ENCODE measurements around the gene FBXW12. TPM values are rescaled to one million over a fixed set of nuclear protein-coding genes. Genes with fewer than 3 reads are reported as not detected.
"Not testable (repeated sequence)": the region's sequence is repeated elsewhere in the genome, so short reads cannot be mapped to it uniquely, and the experiment has no call there.

Gene FBXW12, protein sequence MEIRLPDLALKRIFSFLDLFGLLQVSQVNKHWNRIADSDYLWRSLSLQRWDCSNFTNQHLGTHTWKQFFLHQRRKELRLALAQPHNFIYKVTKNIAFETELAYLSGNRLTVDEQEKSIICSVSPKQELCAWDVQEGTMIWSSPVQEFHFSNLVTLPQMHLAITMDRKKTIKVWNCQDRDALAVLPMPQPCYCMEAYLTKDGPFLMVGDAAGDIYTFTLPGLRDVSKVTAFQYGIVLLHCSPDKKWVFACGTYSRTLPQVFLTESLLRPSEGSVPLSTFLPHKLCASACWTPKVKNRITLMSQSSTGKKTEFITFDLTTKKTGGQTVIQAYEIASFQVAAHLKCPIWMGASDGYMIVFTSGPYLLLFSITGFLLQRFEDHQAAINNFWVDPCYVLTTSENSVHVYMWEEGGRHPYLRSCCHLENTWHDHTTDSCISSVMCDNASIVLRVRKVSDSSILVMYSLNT
- total RNA-seq (not detected), polyA plus RNA-seq (not detected)

DNA sequence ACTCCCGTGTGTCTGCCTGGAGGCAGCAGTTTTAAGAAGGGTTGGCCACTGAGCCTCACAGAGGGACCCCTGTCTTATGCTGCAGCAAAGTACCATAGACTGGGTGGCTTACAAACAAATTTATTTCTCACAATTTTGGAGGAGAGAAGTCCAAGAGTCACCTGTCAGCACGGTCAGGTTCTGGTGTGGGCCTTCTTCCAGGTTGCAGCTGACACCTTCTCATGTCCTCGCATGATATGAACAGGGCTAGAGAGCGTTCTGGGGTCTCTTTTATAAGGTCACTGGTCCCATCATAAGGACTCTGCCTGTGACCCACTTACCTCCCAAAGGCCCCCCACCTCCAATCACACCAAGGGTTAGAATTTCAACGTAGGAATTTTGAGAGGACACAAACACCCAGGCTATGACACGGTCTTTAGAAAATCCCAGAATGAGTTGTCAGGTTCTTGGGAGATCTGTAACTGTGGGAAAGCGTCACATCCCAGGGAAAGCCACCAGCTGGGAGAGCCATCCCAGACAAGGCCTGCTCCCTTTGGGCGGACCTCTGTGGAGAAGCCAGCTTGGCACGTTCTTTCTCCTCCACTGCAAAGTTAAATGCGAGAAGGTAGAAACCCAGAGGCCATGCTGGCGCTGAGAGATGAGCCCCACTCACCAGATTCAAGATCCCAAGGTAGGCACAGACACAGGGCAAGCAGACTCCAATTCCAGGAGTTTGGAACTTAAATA lies at the start of gene FBXW12:
FBXW12 (plus strand) TSS at position 569 of the 726 bp plus-strand sequence. CDS start 549 bp downstream, outside the sequence.
- DNase-seq (ENCODE audit: low spot score) = no peak
- Histone ChIP-seq H3K36me3 (ENCODE audit: control insufficient read depth in 4 of 4, insufficient read depth in 3 of 4, low read depth in 1 of 4, low read length in 3 of 4) (no peaks in the 10 kb centered on the region), H3K4me1 (ENCODE audit: control insufficient read depth in 4 of 4, insufficient read depth in 4 of 4, low read length in 3 of 4) (no peaks in the 10 kb centered on the region), H3K4me3 (ENCODE audit: low read depth in 1 of 3, low read length in 3 of 3) (no peak within 1 kb of the TSS), H3K27me3 (ENCODE audit: control insufficient read depth in 4 of 4, insufficient read depth in 4 of 4, low read length in 3 of 4) (no peaks in the 10 kb centered on the region), H3K9ac (ENCODE audit: low read depth in 1 of 2, low read length in 2 of 2) (no peak within 1 kb of the TSS), H3K27ac (ENCODE audit: low read depth in 1 of 2, low read length in 2 of 2) (no peak within 1 kb of the TSS), H3K9me3 (ENCODE audit: control insufficient read depth in 4 of 4, low read length in 3 of 4) (no peaks in the 10 kb centered on the region)
- TF ChIP-seq TAF1 (conservative IDR thresholded peaks at IDR 0.05) = no peak
- TF ChIP-seq SP1 (IDR thresholded peaks at IDR 0.05) = no peak
- no peak for TF ChIP-seq EGR1 (IDR thresholded peaks at IDR 0.05; ENCODE audit: low read depth in 2 of 2)
- TF ChIP-seq, protein P1, sequence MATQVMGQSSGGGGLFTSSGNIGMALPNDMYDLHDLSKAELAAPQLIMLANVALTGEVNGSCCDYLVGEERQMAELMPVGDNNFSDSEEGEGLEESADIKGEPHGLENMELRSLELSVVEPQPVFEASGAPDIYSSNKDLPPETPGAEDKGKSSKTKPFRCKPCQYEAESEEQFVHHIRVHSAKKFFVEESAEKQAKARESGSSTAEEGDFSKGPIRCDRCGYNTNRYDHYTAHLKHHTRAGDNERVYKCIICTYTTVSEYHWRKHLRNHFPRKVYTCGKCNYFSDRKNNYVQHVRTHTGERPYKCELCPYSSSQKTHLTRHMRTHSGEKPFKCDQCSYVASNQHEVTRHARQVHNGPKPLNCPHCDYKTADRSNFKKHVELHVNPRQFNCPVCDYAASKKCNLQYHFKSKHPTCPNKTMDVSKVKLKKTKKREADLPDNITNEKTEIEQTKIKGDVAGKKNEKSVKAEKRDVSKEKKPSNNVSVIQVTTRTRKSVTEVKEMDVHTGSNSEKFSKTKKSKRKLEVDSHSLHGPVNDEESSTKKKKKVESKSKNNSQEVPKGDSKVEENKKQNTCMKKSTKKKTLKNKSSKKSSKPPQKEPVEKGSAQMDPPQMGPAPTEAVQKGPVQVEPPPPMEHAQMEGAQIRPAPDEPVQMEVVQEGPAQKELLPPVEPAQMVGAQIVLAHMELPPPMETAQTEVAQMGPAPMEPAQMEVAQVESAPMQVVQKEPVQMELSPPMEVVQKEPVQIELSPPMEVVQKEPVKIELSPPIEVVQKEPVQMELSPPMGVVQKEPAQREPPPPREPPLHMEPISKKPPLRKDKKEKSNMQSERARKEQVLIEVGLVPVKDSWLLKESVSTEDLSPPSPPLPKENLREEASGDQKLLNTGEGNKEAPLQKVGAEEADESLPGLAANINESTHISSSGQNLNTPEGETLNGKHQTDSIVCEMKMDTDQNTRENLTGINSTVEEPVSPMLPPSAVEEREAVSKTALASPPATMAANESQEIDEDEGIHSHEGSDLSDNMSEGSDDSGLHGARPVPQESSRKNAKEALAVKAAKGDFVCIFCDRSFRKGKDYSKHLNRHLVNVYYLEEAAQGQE (IDR thresholded peaks at IDR 0.05) = no peak
- TF ChIP-seq CTCF (IDR thresholded peaks at IDR 0.05; ENCODE audit: low read depth, low read length, missing input control) = no peak
- no peak for TF ChIP-seq RAD21 (IDR thresholded peaks at IDR 0.05)
- TF ChIP-seq FOXA2 (IDR thresholded peaks at IDR 0.05) = no peak
- TF ChIP-seq, protein P2, sequence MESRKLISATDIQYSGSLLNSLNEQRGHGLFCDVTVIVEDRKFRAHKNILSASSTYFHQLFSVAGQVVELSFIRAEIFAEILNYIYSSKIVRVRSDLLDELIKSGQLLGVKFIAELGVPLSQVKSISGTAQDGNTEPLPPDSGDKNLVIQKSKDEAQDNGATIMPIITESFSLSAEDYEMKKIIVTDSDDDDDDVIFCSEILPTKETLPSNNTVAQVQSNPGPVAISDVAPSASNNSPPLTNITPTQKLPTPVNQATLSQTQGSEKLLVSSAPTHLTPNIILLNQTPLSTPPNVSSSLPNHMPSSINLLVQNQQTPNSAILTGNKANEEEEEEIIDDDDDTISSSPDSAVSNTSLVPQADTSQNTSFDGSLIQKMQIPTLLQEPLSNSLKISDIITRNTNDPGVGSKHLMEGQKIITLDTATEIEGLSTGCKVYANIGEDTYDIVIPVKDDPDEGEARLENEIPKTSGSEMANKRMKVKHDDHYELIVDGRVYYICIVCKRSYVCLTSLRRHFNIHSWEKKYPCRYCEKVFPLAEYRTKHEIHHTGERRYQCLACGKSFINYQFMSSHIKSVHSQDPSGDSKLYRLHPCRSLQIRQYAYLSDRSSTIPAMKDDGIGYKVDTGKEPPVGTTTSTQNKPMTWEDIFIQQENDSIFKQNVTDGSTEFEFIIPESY (IDR thresholded peaks at IDR 0.05) = no peak
- TF ChIP-seq NR2F2 (IDR thresholded peaks at IDR 0.05) = no peak
- no peak for TF ChIP-seq RXRA (IDR thresholded peaks at IDR 0.05)
- no peak for TF ChIP-seq GABPA (IDR thresholded peaks at IDR 0.05 in 1 of 2, conservative IDR thresholded peaks at IDR 0.05 in 1 of 2)
- no peak for TF ChIP-seq JUND (IDR thresholded peaks at IDR 0.05)
- TF ChIP-seq YY1 (IDR thresholded peaks at IDR 0.05) = no peak
- no peak for TF ChIP-seq HNF4G (IDR thresholded peaks at IDR 0.05)
- TF ChIP-seq, protein P3, sequence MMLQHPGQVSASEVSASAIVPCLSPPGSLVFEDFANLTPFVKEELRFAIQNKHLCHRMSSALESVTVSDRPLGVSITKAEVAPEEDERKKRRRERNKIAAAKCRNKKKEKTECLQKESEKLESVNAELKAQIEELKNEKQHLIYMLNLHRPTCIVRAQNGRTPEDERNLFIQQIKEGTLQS (IDR thresholded peaks at IDR 0.05) = no peak
- TF ChIP-seq HNF4A (conservative IDR thresholded peaks at IDR 0.05) = no peak
- TF ChIP-seq FOXA1 (IDR thresholded peaks at IDR 0.05) = no peak
- TF ChIP-seq, protein P4, sequence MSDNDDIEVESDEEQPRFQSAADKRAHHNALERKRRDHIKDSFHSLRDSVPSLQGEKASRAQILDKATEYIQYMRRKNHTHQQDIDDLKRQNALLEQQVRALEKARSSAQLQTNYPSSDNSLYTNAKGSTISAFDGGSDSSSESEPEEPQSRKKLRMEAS (IDR thresholded peaks at IDR 0.05) = no peak
- 92% methylated on average over 11 of the region's 11 CpGs for WGBS

- not testable (repeated sequence) for DNase-seq (ENCODE audit: low spot score); H3K4me1 ChIP-seq (ENCODE audit: control insufficient read depth in 4 of 4, insufficient read depth in 4 of 4, low read length in 3 of 4); H3K4me3 ChIP-seq (ENCODE audit: low read depth in 1 of 3, low read length in 3 of 3); H3K27me3 ChIP-seq (ENCODE audit: control insufficient read depth in 4 of 4, insufficient read depth in 4 of 4, low read length in 3 of 4); H3K36me3 ChIP-seq (ENCODE audit: control insufficient read depth in 4 of 4, insufficient read depth in 3 of 4, low read depth in 1 of 4, low read length in 3 of 4); H3K9ac ChIP-seq (ENCODE audit: low read depth in 1 of 2, low read length in 2 of 2); H3K27ac ChIP-seq (ENCODE audit: low read depth in 1 of 2, low read length in 2 of 2); H3K9me3 ChIP-seq (ENCODE audit: control insufficient read depth in 4 of 4, low read length in 3 of 4)
- 86% methylated on average over 10 of the region's 10 CpGs for WGBS
These were observed 40.1 kb upstream of the FBXW12 start for GRCh38 chr3:48331706-48332435.
